Measurements from ENCODE around the gene PNRC1.

DNA sequence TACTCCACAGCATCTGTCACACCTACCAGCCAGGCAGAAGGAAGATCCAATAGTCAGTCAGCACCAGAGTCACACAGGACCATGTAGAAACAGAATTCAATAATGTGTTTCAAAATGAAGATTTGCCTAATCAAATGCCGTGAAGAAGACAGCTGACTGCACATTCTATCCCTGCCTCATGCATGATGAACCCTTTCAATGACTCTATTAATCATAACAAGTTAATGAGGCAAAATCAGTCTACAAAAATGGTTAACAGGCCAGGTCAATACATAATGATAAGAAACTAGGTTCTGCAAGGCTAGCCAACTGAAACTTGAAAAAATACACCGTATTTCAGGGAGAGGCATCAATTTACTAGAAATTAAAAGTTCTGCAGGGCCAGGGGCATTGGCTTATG, 6.7 kb upstream of the PNRC1 start:
- TF ChIP-seq EZH2 (IDR thresholded peaks at IDR 0.05) (no peak), CTCF (IDR thresholded peaks at IDR 0.05) (no peak), EZH2phosphoT487 (IDR thresholded peaks at IDR 0.05) (no peak)
